Activated CD8-positive, alpha-beta memory T cell treated with anti-CD3 and anti-CD28 coated beads for 24 hours (primary cell): ENCODE results near the gene BABAM2.
"Not testable (repeated sequence)": the region's sequence is repeated elsewhere in the genome, so short reads cannot be mapped to it uniquely, and the experiment has no call there.

Experiments
- DNase-seq: peaks from one replicate; pipeline ENCODE4 v3.0.0-alpha.2; 2020

Gene BABAM2

GRCh38 chr2:28367667-28368356, 477.3 kb downstream of the BABAM2 start:
- no peak for DNase-seq

DNA sequence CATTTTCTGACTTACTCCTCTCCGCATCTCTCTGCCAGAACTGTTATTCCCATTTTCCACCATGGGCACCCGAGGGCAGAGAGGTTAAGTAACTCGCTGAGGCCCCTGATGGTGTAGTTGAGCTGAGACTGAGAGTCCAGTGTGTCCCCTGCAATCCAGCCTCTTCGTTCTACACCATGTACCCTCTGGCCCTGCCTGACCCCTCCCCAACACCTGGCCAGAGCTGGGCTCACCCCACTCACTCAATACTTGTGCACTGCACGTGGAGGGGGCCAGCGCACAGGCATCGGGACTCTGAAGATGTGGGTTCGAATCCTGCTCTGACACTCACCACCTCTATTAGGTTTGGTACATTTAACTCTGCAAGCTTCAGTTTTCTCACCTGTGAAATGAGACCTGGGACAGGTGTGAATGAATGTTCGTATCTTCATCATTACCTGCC, 477.8 kb downstream of the BABAM2 start:
- DNase-seq: no peak

- no peak for DNase-seq
These were observed 478.8 kb downstream of the BABAM2 start for GRCh38 chr2:28369358-28369757.

DNA sequence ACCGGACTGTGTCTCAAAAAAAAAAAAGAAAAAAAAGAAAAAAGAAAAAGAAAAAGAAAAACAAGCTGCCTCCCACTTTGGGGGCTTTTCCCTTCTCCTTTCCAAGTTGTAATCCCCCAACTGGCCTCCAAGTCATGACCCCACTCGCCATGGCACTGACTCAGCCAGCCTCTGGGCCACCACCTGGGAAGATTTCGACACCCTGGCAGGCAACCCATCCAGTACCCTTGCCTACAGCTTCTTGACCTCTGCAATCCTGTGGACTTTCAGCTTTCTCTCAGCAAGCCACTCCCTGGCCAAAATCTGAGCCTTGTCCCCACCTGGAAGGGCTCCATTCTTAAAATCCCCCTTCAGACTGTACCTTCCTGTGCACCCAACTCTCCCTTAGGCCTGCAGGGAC, 479.8 kb downstream of the BABAM2 start:
- no peak for DNase-seq

- not testable (repeated sequence) for DNase-seq
These were observed 481.2 kb downstream of the BABAM2 start for GRCh38 chr2:28371728-28372127.

DNA sequence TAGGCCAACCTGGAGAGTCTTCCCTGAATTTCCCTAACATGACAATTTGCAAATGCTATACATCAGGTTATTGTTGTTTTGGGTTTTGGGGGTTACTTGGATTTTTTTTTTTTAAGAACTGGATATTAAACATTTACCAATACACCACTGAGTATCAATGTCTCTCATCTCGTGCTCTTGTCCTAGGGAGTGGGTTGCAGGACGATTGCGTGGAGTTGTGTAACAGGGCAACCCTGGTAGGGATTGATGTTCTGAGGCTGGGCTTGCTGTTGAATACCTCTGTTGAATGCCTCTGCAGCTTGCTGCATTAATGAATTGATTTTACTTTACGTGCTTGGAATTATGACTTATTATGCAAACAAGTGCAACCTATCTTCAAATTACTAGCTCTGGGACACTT, 483.3 kb downstream of the BABAM2 start:
- DNase-seq: no peak

GRCh38 chr2:28374331-28374730, 483.8 kb downstream of the BABAM2 start:
- no peak for DNase-seq

- DNase-seq: no peak
These were observed 484.7 kb downstream of the BABAM2 start for GRCh38 chr2:28375236-28375635.

- DNase-seq: no peak
These were observed 485.5 kb downstream of the BABAM2 start for GRCh38 chr2:28375742-28376631.

GRCh38 chr2:28377195-28377816, 486.8 kb downstream of the BABAM2 start:
- no peak for DNase-seq

DNA sequence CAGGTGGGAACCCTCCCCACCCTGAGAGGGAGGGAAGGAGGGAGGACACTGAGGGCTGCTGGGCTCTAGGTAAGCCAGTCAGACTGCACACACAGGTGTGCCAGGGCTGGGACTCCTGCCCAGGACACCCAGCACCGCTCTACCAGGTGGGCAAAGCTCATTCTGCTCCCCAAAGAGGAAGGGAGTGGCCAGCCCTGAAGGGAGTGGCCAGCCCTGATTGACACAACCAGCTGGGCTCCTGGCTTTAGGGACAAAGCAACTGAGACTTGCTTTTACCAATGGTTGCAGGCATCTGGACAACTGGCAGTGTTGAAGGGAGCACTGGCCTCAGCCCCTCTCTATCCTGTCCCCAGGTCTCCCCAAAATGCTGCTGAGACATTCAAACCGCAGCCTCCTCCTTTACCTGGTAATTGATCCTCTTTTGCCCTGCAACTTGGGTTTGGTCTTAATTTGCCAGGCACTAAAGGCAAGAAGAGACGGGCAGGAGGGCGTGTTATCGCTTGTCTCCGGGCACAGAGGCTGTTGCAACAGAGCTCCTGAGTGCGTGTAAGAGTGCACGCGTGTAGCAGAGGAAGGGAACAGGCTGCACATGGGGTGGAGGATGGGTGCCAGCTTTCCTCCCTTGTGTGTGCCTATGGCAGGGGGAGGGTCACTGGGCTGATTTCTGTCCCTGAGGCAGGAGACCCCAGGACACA, 487.6 kb downstream of the BABAM2 start:
- no peak for DNase-seq

DNA sequence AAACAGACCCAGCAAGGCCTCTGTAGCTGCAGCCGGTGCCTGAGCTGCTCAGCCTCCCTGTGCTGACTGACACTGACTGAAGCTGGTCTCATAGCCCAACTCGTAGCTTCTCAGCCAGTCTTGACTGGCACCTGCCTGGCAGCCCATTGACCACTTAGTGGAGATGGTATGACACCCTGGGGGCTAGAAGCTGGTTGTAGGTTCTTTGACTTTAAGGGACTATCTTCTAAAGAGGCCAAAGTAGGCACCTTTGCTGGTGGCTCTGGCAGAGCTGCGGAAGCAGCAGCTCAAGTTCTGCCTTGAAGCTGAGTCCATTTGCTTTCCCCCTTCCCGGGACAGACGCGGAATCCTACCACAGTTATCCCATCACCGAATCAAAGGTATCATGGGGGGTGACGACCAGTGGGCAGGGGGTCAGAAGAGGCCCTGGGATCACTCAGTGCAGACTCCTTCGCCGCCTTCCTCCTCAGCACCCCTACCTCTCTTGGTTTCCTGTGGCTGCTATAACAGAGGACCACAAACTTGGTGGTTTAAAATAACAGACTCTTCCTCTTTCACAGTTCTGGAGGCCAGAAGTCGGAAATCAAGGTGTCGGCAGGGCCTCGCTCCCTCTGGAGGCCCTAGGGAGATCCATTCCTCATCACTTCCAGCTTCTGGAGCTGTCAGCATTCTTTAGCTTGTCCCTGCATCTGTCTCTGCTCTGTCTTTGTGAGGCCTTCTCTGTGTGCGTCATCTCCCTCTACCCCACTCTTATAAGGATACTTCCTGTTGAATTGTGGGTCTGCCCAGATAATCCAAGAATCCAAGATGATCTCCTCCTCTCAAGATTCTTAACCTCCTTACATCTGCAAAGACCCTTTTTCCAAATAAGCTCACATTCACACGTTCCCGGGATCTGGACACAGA, 488.4 kb downstream of the BABAM2 start:
- DNase-seq: no peak

GRCh38 chr2:28380219-28380618, 489.7 kb downstream of the BABAM2 start:
- DNase-seq: no peak

DNA sequence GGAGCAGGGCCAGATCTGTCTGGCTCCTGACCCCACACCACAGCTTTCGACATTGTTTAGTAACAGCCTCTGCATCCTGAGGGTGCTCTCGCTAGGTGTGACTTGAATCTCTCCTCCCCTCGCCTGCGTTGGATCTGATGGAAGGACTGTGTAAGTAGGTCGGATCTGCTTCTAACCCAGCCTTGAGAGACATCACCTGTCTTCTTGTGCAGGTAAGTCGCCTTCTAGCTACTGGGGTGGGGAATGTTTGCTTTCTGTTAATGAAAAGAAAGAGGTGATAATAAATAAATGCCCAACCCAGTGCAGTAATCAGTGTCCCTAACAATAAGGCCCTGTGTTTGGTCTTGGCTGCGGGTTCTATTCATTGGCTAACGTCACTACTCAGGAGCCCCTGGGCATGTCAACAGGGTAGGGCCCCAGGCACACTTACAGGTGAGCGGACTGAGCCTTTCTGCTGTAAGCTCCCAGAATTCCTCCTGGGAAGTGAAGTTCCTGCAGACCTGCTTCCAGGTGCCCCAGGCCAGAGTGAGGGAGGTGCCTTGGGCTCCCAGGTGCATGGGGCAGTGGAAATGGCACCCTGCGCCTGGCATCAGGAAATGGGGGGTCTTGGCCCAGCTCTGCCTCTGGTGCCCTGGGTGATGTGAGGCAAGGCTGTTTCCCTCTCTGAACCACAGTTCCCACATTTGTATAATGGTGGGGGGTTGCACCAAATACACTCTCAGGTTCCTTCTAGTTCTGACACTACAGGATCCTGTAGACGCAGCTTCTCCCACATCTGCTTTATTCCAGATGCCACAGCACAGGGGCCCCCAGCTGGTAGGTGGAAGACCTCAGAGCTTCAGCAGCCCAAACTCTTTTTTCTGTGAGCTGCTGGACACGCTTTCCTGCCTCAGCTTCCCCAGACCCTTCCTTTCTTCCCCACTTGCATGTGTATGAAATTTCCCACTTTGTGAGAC, 491.0 kb downstream of the BABAM2 start:
- DNase-seq: no peak

DNA sequence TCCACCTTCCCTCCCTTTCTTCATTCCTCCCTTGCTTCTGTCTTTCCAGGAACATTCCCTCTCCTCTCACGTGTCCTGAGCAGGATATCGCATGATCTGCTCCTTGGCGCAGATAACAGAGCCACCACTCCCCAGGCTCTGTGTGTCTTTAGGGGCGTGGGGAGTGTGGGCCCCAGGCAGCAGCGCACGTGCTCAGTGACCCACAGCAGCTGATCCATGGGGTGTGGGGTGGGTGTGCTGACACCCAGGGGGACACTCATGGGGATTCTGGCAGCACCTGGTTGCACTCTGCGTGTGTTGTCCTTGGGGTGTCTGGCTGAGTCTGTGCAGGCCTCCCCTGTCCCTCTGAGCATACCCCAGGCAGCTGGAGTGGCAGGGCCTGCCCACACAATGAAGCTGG, 492.2 kb downstream of the BABAM2 start:
- no peak for DNase-seq

GRCh38 chr2:28387082-28387960, 496.8 kb downstream of the BABAM2 start:
- DNase-seq: no peak
